DOHH2 (cell line): ENCODE measurements around the gene METRN.

Source experiments
- H3F3A ChIP-seq: fragments of 200-600 bp; sonication (generic), shearing (Covaris generic); 2 replicates; pipeline ENCODE4 v1.6.0; 2016; ENCODE audit warnings: antibody characterized with exemption, mild to moderate bottlenecking; ENCODE audit not compliant: control insufficient read depth, insufficient read depth
- H3K27ac ChIP-seq: fragments of 200-600 bp; sonication (generic); 2 replicates; pipeline ENCODE4 v1.5.1; 2014; ENCODE audit warnings: low read depth, mild to moderate bottlenecking, low read length, moderate library complexity
- H3K27me3 ChIP-seq: fragments of 200-600 bp; sonication (generic); 2 replicates; pipeline ENCODE4 v1.6.1; 2014; ENCODE audit warnings: mild to moderate bottlenecking, low read length, mixed read lengths; ENCODE audit not compliant: control insufficient read depth
- H3K36me3 ChIP-seq: fragments of 200-600 bp; sonication (generic); 2 replicates; pipeline ENCODE4 v1.6.1; 2014; ENCODE audit warnings: mild to moderate bottlenecking, low read length, moderate library complexity, mixed read lengths; ENCODE audit not compliant: control insufficient read depth
- H3K4me1 ChIP-seq: fragments of 200-600 bp; sonication (generic); 2 replicates; pipeline ENCODE4 v1.6.1; 2014; ENCODE audit warnings: mild to moderate bottlenecking, low read length, mixed read lengths; ENCODE audit not compliant: control insufficient read depth
- H3K4me2 ChIP-seq: fragments of 200-600 bp; sonication (generic); 2 replicates; pipeline ENCODE4 v1.6.0; 2014; ENCODE audit warnings: mild to moderate bottlenecking, low read length, moderate library complexity
- H3K4me3 ChIP-seq: fragments of 200-600 bp; sonication (generic); 2 replicates; pipeline ENCODE4 v1.5.1; 2014; ENCODE audit warnings: mild to moderate bottlenecking, low read length, mixed read lengths
- H3K79me2 ChIP-seq: fragments of 200-600 bp; sonication (generic); 2 replicates; pipeline ENCODE4 v1.6.1; 2014; ENCODE audit warnings: mild to moderate bottlenecking, low read length, mixed read lengths; ENCODE audit not compliant: control insufficient read depth
- H3K9me2 ChIP-seq: fragments of 200-600 bp; sonication (generic); replicated peaks from 2 replicates; pipeline ENCODE4 v1.6.1; 2014; ENCODE audit warnings: mild to moderate bottlenecking, low read length, mixed read lengths; ENCODE audit not compliant: control insufficient read depth
- H3K9me3 ChIP-seq: fragments of 200-600 bp; sonication (generic); 2 replicates; pipeline ENCODE4 v1.6.1; 2014; ENCODE audit warnings: antibody characterized with exemption, low read length, mixed read lengths; ENCODE audit not compliant: control insufficient read depth, insufficient read depth
- H4K20me1 ChIP-seq: fragments of 200-600 bp; sonication (generic); 2 replicates; pipeline ENCODE4 v1.6.0; 2014; ENCODE audit warnings: low read depth, mild to moderate bottlenecking, antibody characterized with exemption, low read length, moderate library complexity; ENCODE audit not compliant: control insufficient read depth, insufficient read depth
- EZH2phosphoT487 ChIP-seq: fragments of 200-600 bp; sonication (generic); IDR thresholded peaks from 2 replicates; pipeline ENCODE4 v1.6.1; 2017; ENCODE audit warnings: borderline replicate concordance, mild to moderate bottlenecking, antibody characterized with exemption, low read length, moderate library complexity, mixed read lengths
- TF ChIP-seq, protein P1 (sequence below): fragments of 200-600 bp; sonication (generic); IDR thresholded peaks from one replicate; pipeline ENCODE4 v1.5.1; 2014; ENCODE audit warnings: antibody characterized with exemption, mild to moderate bottlenecking, low read depth, low read length; ENCODE audit not compliant: poor library complexity, severe bottlenecking

METRN gene

DNA sequence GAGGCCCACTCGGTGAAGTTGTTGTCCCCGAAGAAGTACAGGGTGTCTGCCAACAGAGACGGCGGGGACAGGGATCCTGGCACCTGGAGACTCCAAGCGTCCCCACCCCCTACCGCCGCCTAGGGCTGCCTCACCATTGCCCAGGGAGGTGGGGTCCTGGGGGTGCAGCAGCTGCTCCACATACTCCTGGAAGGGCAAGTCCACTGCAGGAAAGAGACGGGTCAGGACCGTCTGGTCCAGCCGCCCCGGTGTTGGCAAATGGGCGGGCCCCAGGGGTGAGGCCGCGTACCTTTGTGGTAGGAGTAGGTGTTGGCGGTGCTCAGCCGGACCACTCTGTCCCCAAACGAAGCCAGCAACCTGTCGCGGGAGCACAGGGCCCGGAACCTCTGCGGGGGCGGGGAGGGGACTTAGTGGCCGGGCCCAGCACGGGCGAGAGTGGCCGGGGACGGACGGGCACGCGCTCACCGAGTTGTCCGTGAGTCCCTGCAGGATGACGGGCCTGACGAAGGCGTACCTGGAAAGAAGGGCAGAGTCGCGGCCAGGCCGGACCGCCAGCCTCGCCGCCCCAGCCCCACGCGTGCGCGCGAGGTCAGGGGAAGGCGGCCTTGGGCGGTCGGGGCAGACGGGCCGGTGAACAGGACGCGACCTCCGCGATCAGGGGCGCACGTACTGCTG, 31.4 kb upstream of the METRN start:
- Histone ChIP-seq H3K79me2 (peaks cover 41% of the 10 kb centered on the region), H3K4me3 (peak overlapping the region; percentile 93), H3K4me1 (peaks cover 46% of the 10 kb centered on the region), H3K9me3 (no peaks in the 10 kb centered on the region), H3K4me2 (peak overlapping the region; percentile 97), H3K27ac (0 out of 2 replicates have a peak overlapping the region, but pooled peaks have one; percentile 18), H3K9me2 (no peaks in the 10 kb centered on the region), H4K20me1 (peaks cover 19% of the 10 kb centered on the region), H3K36me3 (peaks cover 59% of the 10 kb centered on the region), H3F3A (no peaks in the 10 kb centered on the region; the same call in 1 of the 2 replicates), H3K27me3 (no peaks in the 10 kb centered on the region)
- TF ChIP-seq EZH2phosphoT487 = no peak
- TF ChIP-seq, protein P1, sequence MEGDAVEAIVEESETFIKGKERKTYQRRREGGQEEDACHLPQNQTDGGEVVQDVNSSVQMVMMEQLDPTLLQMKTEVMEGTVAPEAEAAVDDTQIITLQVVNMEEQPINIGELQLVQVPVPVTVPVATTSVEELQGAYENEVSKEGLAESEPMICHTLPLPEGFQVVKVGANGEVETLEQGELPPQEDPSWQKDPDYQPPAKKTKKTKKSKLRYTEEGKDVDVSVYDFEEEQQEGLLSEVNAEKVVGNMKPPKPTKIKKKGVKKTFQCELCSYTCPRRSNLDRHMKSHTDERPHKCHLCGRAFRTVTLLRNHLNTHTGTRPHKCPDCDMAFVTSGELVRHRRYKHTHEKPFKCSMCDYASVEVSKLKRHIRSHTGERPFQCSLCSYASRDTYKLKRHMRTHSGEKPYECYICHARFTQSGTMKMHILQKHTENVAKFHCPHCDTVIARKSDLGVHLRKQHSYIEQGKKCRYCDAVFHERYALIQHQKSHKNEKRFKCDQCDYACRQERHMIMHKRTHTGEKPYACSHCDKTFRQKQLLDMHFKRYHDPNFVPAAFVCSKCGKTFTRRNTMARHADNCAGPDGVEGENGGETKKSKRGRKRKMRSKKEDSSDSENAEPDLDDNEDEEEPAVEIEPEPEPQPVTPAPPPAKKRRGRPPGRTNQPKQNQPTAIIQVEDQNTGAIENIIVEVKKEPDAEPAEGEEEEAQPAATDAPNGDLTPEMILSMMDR = no peak

DNA sequence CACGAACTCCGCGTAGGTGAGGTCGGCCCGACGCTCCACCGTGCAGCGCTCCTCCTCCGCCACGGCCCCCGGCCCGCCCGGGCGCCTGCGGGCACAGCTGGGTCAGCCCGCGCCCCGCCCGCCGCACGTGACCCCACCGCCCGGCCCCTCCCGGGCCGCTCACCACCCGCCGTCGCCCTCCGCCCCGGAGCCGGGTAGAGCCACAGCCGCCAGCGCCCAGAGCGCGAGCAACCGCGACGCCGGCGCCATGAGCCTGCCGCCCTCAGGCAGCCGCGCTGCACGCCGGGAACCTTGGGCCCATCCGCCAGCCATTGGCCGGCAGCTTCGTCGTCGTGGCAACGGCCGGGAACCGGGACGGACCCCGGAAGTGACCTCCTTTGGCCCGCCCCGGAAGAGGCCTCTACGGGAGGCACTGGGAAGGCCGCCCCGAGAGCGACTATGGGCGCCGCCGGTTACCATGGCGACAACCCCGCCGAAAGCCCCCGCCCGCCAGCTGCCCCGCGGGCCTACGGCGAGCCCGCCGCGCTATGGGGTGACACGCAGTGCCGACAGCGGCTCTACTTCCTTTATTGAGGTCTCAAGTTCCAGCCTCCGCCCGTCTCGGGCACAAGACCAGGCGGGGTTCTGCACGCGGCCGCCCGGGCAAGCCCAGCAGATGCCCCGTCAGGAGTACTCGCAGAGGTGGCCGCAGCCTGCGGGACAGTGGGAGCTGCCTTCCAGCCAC, 30.7 kb upstream of the METRN start, which contains the start of gene JMJD8:
Gene JMJD8 (minus strand): TSS at position 264 of the 724 bp plus-strand sequence. CDS start 15 bp downstream, at position 249.
- Histone ChIP-seq H3K4me2 (peak within 1 kb of the TSS; percentile 97), H4K20me1 (peaks cover 19% of the 10 kb centered on the region), H3K4me1 (peaks cover 47% of the 10 kb centered on the region), H3K79me2 (peaks cover 48% of the 10 kb centered on the region), H3K9me3 (no peaks in the 10 kb centered on the region), H3K36me3 (peaks cover 59% of the 10 kb centered on the region), H3K27me3 (no peaks in the 10 kb centered on the region), H3K4me3 (peak within 1 kb of the TSS; percentile 93), H3K27ac (0 out of 2 replicates have a peak within 1 kb of the TSS, but pooled peaks have one; percentile 18), H3F3A (no peaks in the 10 kb centered on the region), H3K9me2 (no peaks in the 10 kb centered on the region)
- no peak for TF ChIP-seq EZH2phosphoT487
- TF ChIP-seq, protein P1 = no peak

DNA sequence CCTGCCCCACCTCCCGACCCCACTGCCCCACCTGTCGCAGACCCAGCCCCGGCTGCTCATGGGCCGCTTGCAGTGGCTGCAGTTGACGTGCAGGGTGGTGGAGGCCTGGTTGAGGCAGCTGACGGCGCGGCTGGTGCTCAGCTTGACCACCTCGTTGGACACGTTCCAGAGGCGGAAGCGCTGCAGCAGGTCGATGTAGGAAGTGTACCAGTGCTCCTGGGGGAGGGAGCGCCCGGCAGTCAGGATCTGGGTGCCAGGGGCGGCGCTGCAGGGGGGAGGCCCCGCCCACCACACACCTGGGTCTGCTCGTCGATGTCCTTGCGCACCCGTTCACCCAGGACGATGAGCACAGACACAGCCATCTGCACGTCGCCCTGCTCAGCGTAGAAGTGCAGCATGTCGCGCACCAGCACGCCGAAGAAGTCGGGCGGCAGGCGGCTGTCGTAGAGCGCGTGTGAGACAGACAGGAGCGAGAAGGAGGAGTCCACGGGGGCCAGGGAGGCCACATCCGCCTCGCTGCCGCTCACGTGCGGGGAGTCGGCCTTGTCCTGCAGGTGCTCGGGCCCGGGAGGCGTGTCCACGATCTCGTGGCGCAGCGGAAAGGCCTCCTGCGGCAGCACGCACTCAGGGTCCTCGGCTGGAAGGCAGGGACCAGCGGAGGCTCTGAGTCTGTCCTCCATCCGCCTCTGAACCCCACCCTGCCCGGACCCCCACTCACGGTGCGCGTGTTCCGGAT, 29.8 kb upstream of the METRN start:
- Histone ChIP-seq H3K79me2 (peaks cover 57% of the 10 kb centered on the region), H3K4me1 (peaks cover 48% of the 10 kb centered on the region), H3K27me3 (no peaks in the 10 kb centered on the region), H3K36me3 (peaks cover 59% of the 10 kb centered on the region), H3K4me3 (no peak overlapping the region), H3K4me2 (peak overlapping the region; percentile 14; the same call in 1 of the 2 replicates), H3F3A (no peaks in the 10 kb centered on the region), H4K20me1 (peaks cover 19% of the 10 kb centered on the region), H3K9me3 (no peaks in the 10 kb centered on the region), H3K9me2 (no peaks in the 10 kb centered on the region), H3K27ac (no peak overlapping the region)
- TF ChIP-seq EZH2phosphoT487 = no peak
- TF ChIP-seq, protein P1 = no peak
